GM18951 (cell line): ENCODE results near the gene CCDC81.

Experiments used
- POLR2A ChIP-seq: IDR thresholded peaks from 4 replicates; pipeline ENCODE4 v1.6.1; 2011; ENCODE audit warnings: mild to moderate bottlenecking; ENCODE audit not compliant: insufficient read length, insufficient read depth; ENCODE audit errors: extremely low read depth
- in situ Hi-C: fragments of 300-500 bp; cut with MboI; formaldehyde crosslinking; loops from one replicate; pipeline ENCODE4 v1.12.0; 2022; ENCODE audit warnings: low sequenced_read_pairs, mixed read lengths, inconsistent platforms; ENCODE audit not compliant: unreplicated experiment

Gene CCDC81

DNA sequence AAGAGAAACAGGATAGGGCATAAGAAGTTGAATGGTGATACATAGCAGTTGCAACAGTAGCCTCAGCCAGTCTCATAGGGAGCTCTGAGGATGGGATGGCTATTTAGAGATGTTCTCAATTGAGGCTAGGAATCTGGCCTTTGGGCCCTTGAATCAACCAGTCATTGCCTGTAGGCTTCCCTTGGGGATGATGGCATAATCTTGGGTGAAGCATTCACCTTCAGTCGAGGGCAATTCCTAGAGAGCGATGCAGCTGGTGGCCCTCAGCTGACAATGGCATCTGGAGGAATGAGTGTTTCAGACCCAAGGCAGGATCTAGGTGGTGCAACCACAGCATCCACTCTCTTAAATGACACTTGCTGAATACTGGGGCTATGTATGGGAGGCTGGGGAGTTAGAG is 61.0 kb downstream of the CCDC81 start:
- no peak for TF ChIP-seq POLR2A
- in situ Hi-C loops: no loop called here

DNA sequence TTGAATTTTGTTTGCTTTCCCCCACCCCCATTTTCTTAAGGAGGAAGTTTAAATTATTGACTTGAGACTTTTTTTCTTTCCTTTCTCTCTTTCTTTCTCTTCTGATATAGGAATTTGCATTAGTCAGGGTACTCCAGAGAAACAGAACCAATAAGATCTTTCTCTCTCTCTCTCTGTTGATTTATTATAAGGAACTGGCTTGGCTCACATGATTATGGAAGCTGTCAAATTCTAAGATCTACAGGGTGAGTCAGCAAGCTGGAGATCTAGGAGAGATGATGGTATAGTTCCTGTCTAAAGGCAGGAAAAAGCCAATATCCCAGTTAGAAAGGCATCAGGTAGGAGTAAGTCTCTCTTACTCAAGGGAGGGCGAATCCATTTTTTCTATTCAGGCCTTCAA is 64.0 kb downstream of the CCDC81 start:
- in situ Hi-C loops: no loop called here
- no peak for TF ChIP-seq POLR2A

DNA sequence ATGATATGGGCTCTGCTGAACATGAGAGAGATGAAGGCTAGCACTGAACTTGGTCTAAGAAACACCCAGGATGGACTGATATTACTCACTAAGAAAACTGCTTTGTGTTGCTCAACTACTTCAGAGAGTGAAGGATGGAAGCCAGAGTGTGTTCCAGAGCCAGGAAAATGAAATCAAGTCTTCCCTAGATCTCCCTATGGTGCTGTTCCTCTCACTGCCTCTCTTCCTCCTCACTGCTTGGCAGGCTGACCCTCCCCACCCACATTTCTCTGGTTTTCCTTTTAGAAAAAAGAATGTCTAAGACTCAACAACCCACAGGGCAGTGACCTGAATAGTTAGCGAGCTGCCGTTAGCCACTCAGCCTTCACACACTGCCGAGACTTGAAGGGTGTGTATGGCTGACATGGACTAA is 65.6 kb downstream of the CCDC81 start:
- in situ Hi-C loops: no loop called here

DNA sequence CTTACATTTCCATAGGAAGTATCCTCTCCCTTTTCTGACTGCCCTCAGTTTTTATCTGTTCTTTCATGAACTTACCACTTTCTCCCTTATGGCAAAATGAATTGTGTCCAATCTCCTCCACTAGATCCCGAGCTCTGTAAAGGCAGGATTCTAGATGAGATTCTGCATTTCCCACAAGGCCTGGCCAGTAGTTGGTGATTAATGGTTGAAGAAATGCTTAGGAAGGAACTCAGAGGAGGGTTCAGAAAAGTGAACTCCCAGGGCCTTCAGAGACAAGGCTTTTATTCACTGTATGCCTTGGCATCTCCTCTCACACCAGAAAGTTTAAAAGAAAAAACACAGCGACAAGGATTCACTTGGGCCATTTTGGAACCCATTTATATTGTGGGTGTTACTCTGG is 66.2 kb downstream of the CCDC81 start:
- in situ Hi-C loops: no loop called here
- no peak for TF ChIP-seq POLR2A

More for the DNA sequence above, 65.6 kb downstream of the CCDC81 start:
- no peak for TF ChIP-seq POLR2A

DNA sequence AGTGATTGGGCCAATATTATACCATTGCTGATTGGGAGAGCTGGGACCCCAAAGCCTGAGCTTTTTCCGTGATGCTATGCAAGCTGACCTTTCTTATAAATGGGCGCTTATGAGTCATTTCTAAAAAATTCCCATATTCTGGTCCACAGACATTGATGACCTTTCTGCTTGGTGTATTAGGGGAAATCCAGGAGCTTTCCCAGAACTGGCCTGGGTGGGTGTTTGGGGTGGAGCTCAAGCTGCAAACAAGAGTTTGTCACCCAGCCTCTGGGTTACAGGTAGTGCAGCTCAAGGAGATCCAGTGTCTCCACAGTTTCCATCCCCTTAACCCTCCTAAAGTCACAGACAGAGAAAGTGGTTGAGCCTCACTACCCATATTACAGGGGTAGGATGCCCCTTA is 67.7 kb downstream of the CCDC81 start:
- TF ChIP-seq POLR2A: no peak
- in situ Hi-C loops: no loop called here

DNA sequence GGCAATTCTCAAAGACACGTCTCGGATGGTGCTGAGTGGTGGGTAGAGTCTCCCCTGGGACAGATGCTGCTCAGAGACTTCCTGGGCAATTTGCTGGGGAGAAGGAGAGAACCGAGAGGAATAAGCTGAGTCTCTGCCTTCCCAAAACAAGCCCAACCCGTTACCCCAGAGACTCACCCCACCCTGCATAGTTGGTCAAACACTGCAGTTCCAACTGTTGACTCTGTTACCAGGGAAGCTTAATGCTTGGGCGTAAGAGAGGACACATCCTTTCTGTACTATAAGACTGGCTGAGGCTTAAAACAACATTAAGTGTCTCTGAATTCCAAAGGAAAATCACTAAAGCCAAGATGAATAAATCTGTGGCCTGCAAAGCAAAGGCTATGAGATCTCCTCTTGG is 68.1 kb downstream of the CCDC81 start:
- in situ Hi-C loops: no loop called here

DNA sequence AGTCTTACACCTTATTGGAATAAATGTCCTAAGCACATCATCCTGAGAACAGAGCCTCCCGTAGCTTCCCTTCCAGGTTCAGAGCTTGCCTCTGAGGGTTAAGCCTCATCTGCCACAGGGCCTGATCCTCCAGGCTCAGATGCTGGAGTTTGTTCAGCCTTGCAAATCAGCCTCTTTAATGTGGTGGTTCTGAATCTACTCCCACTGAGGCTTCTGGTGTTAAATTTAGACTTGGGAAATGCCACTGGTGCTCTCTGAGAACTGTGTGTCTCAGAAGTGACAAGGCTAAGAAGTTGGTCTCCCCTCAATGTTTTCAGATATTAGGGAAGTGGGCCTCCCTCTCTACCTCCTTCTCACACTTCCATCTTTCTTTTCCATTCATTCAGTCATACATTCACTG is 68.7 kb downstream of the CCDC81 start:
- in situ Hi-C loops: no loop called here
- TF ChIP-seq POLR2A: no peak

More for the DNA sequence above, 68.1 kb downstream of the CCDC81 start:
- TF ChIP-seq POLR2A: no peak

DNA sequence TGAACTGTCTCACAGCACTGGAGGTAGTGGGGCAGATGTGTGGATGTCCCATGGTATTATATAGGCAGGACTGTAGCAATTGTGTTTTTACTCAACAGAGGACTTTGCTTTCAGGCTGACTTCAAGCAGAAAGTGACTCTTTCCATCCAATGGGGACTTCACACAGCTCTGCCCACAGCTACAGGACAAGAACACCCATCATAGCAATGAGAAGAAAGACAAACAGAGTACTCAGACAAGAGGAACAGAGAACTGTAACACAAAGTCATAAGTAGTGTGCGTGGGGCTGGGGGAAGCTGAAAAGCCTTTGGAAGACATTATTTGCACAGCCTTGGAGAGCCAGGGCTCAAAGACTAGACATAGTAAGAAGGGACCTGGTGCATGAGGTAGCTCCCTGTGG is 70.3 kb downstream of the CCDC81 start:
- no peak for TF ChIP-seq POLR2A
- in situ Hi-C loops: no loop called here

DNA sequence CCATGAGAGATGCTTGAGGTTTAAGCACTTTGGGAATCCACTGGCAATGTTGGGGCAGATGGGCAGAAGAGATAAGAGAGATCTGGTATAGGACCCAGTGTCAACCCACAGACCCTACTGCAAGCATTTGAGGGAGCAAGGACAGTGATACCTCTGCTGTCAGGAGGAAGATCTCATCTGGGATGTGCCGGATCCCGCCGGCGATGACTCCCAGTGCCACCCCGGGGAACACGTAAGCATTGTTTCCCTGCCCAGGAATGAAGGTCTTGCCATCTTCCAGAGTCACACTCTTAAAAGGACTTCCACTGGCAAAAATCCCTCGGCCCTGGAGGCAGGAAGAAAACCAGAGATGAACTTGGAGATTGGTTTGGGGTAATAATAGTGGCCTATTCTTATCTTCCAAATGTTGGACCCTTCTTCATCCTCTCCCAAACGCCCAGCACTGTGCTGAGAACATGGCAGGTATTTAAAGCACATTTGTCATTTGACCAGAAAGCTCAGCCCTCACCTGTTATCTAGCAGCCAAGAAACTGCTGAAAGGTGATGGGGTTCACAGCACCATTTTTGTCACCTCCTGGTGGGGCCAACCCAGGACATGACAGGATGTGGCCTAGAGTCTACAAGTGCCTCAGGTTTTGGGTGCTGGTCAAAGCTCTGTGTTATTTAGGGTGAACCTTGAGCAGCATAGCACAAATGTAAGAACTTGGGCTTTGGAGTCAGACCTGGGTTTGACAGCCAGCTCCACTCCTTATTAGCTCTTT is 71.7 kb downstream of the CCDC81 start:
- TF ChIP-seq POLR2A: no peak
- in situ Hi-C loops: no loop called here

DNA sequence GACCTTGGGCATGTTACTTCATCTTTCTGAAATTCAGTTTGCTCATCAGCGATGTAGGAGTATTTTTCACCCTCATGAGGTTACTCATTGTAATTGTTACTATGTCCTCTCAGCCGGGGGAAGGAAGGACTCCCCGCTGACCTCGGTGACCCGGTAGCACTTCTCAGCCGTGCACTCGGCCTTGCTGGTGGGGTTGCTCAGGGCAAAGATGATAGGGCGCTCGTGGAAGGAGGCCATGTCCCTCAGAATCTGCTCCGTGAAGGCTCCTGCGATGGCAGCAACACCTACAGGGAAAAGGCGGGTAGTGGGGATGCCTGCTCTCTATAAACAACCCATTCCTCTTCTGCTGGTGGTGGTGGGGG is 72.2 kb downstream of the CCDC81 start:
- in situ Hi-C loops: no loop called here
- no peak for TF ChIP-seq POLR2A

DNA sequence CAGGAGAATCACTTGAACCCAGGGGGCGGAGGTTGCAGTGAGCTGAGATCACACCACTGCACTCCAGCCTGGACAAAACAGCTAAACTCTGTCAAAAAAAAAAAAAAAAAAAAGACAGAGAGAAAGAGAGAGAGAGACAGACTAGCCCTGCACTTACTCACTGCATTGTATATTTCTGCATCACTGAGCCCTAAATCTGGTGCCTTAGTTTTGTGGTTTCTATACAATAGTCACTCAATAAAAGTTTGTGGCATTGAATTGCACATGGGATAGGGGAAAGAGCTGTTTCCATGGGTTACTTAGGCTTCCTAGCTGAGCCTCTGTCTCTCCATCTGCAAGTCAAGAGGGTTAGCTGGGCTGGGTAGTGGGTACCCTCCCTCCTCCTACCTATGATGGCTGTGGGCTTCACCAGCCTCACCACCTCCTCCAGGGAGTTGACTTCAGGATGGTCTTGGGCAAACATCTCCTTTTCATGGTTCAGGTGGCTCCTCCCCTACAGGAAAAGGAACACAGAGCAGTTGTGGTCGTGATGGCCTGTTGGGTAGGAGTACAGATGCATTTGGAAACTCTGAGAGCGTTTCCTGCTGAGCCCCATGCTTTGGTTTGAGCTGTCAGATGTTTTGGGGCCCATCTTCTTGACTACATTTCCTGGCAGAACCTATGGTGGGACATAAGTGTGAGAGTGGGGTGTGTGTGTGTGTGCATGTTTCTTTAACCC is 73.2 kb downstream of the CCDC81 start:
- in situ Hi-C loops: no loop called here
- TF ChIP-seq POLR2A: no peak

DNA sequence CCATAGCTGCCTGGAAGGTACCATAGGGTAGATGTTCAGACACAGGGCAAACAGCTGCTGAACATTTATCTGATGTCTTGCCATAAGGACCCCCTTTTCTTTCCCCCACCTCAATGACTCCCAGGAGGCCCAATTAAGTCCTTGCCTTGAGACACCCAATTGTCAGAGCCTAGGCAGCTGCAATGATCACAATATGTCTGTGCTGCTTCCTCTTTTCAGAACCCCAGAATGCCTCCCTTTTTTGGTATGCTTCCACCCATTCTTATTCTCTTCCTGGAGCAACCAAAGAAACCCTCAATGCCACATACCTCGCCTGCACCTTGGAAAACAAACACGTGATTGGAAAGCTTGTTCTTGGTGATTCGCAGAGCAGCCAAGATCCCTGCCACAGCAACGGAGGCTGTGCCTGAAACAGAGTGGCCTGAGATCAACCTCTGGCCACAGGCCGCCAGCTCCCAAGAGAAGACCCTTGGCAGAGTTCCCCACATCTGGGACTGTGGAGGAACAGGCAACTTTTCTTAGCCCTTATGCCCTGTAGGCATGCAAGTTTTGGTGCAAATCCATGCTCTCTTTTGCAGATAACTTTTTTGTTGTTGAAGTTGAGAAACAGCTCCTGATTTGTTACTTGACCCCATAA is 75.4 kb downstream of the CCDC81 start:
- in situ Hi-C loops: loop anchor here (5.0 kb wide), 1 partner anchor 372 kb away; no protein-coding TSS in a partner anchor
- TF ChIP-seq POLR2A: no peak

DNA sequence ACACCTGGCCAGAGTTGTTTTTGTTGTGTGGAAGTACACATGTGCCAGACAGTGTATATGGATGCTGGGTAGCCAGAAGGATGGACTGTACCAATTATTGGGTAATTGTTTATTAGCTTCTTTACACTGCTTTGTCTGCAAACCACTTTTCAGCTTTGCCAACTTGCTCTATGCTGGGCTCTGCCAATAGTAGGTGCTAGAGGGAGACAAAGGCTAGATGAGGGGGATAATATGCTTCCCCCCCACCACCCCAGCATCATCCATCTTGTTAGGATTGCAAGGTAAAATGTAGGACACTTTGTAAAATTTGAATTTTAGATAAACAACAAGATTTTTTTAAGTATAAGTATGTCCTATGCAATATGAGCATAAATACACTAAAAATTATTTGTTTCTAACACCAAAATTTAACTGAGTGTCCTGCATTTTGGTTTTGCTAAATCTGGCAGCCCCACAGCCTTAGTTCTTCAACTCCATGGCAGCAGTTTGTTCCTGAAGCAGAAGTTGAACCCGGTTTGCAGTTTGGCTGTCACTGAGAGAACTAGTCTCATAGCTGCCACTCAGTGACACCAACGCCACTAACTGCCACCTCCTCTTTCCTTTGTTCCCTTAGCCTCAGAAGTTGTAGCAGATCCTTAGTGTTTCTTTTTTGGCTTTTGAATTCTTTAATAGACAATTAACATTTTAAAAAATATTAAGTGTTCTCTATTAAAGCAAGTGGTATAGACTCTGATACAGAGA is 78.8 kb downstream of the CCDC81 start:
- in situ Hi-C loops: loop anchor here (5.0 kb wide), 1 partner anchor 369 kb away; no protein-coding TSS in a partner anchor
- no peak for TF ChIP-seq POLR2A

DNA sequence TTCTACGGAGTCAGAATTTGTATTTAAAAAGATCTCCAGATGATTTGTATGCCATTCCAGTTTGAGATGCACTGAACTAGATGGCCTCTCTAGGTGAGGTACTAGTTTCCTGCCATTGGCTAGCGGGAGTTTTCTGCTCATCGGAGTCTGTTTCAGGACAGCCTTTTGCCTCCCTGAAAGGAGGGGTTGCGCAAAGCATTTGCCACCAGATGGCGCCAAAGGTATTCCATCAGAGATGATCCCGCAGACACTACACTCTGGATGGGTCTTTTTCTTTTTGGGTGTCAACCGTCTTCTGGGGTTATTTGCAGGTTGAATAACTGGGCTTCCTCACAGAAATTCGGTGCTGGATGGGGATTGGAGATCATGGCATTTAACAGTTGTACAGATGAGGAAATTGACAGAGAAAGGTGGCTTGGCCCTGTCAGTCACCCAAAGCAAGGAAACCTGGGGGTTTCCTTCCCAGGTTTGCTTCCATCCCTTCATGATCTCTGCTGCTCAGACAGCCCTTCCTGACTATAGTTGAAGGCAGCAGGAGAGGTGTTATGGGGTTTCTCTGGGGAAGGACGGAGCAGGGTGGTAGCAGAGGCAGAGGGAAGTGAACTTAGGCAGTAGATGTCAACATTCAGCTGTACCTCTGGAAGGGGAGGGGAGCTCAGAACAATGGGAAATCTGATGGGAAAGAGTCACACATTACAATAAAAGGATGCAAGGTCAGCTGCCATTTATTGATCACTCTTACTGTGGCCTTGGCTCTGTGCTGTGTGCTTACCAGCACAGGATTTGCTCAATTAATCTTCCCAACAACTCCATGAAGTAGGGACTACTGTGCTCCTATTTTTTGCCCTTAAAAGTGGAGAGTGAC is 81.6 kb downstream of the CCDC81 start:
- TF ChIP-seq POLR2A: no peak
- in situ Hi-C loops: no loop called here
